RWPE2 (cell line): ENCODE data around the gene ESRP2.

Experiments used
- ATAC-seq: fragments of 200-7000 bp; cut with Tn5 transposase; 3 replicates; pipeline ENCODE4 v1.9.1; 2021; ENCODE audit warnings: low read depth
- DNase-seq: peaks from one replicate; pipeline ENCODE4 v3.0.0-alpha.2; 2020; ENCODE audit warnings: low spot score
- H3K27ac ChIP-seq: fragments of 450-650 bp; 2 replicates; pipeline ENCODE4 v1.5.1; 2017; ENCODE audit warnings: mild to moderate bottlenecking; ENCODE audit not compliant: poor library complexity, severe bottlenecking
- H3K27me3 ChIP-seq: fragments of 250-450 bp; sonication (Bioruptor Pico); 2 replicates; pipeline ENCODE4 v1.5.1; 2021; ENCODE audit warnings: mild to moderate bottlenecking, moderate library complexity; ENCODE audit not compliant: insufficient read depth, poor library complexity, severe bottlenecking
- H3K36me3 ChIP-seq: fragments of 250-450 bp; sonication (Bioruptor Pico); 2 replicates; pipeline ENCODE4 v1.5.1; 2020; ENCODE audit warnings: low read depth, mild to moderate bottlenecking, moderate library complexity
- H3K4me1 ChIP-seq: fragments of 250-450 bp; sonication (Bioruptor Pico); 2 replicates; pipeline ENCODE4 v1.5.1; 2021; ENCODE audit warnings: mild to moderate bottlenecking, moderate library complexity; ENCODE audit not compliant: insufficient read depth, poor library complexity, severe bottlenecking
- H3K4me3 ChIP-seq: fragments of 250-450 bp; sonication (Bioruptor Pico); 2 replicates; pipeline ENCODE4 v1.5.1; 2021; ENCODE audit warnings: mild to moderate bottlenecking, moderate library complexity; ENCODE audit not compliant: severe bottlenecking
- H3K9me3 ChIP-seq: fragments of 250-450 bp; sonication (Bioruptor Pico); 2 replicates; pipeline ENCODE4 v1.5.1; 2021; ENCODE audit warnings: mild to moderate bottlenecking, moderate library complexity; ENCODE audit not compliant: severe bottlenecking
- CTCF ChIP-seq: fragments of 450-650 bp; IDR thresholded peaks from one replicate; pipeline ENCODE4 v1.5.1; 2017; ENCODE audit warnings: mild to moderate bottlenecking, moderate library complexity; ENCODE audit not compliant: poor library complexity, severe bottlenecking

ESRP2 gene

GRCh38 chr16:68235887-68236136, at the start of gene ESRP2:
Gene ESRP2 (minus strand): TSS chr16:68236127. CDS start chr16:68236045, 82 bp downstream.
- DNase-seq (no peak), ATAC-seq (no peak)
- Histone ChIP-seq H3K4me1 (peaks cover 16% of the 10 kb centered on the region), H3K4me3 (peak within 1 kb of the TSS; percentile 73), H3K9me3 (no peaks in the 10 kb centered on the region), H3K27ac (peak within 1 kb of the TSS; percentile 91), H3K36me3 (peaks cover 12% of the 10 kb centered on the region), H3K27me3 (no peaks in the 10 kb centered on the region)
- TF ChIP-seq CTCF, result no peak

GRCh38 chr16:68285683-68286082, 49.8 kb upstream of the ESRP2 start:
- no peak for ATAC-seq
- H3K4me3 ChIP-seq, result no peak overlapping the region

GRCh38 chr16:68284847-68285246, 48.9 kb upstream of the ESRP2 start:
- no peaks in the 10 kb centered on the region for H3K9me3 ChIP-seq
- no peak for DNase-seq
- TF ChIP-seq CTCF, result no peak
- H3K36me3 ChIP-seq, result peaks cover 41% of the 10 kb centered on the region
- no peak overlapping the region for H3K27ac ChIP-seq
- no peak overlapping the region for H3K4me3 ChIP-seq
- H3K27me3 ChIP-seq, result no peaks in the 10 kb centered on the region
- ATAC-seq, result no peak
- H3K4me1 ChIP-seq, result no peaks in the 10 kb centered on the region

More at GRCh38 chr16:68285683-68286082, 49.8 kb upstream of the ESRP2 start:
- Histone ChIP-seq H3K27ac (no peak overlapping the region), H3K27me3 (no peaks in the 10 kb centered on the region), H3K4me1 (no peaks in the 10 kb centered on the region), H3K9me3 (no peaks in the 10 kb centered on the region), H3K36me3 (peaks cover 46% of the 10 kb centered on the region)
- no peak for DNase-seq
- TF ChIP-seq CTCF, result no peak

GRCh38 chr16:68283801-68284598, 48.1 kb upstream of the ESRP2 start:
- Histone ChIP-seq H3K9me3 (no peaks in the 10 kb centered on the region), H3K36me3 (peaks cover 42% of the 10 kb centered on the region), H3K27ac (no peak overlapping the region), H3K4me1 (no peaks in the 10 kb centered on the region), H3K4me3 (no peak overlapping the region), H3K27me3 (no peaks in the 10 kb centered on the region)
- ATAC-seq, result no peak
- TF ChIP-seq CTCF, result no peak
- DNase-seq, result no peak

GRCh38 chr16:68283346-68283745, 47.4 kb upstream of the ESRP2 start:
- H3K27me3 ChIP-seq, result no peaks in the 10 kb centered on the region
- no peaks in the 10 kb centered on the region for H3K4me1 ChIP-seq
- peaks cover 39% of the 10 kb centered on the region for H3K36me3 ChIP-seq
- DNase-seq (no peak), ATAC-seq (no peak)
- no peak overlapping the region for H3K27ac ChIP-seq
- no peaks in the 10 kb centered on the region for H3K9me3 ChIP-seq
- TF ChIP-seq CTCF, result no peak
- H3K4me3 ChIP-seq, result no peak overlapping the region
